ENCODE results near the gene SOX6. TPM values are rescaled to one million over a fixed set of nuclear protein-coding genes. Genes with fewer than 3 reads are reported as not detected.

The SOX6 gene
- total RNA-seq, 1 donor from 2014 or later = 1.4 TPM

GRCh38 chr11:16336721-16337120 lies 19.6 kb downstream of the SOX6 start:
- DNase-seq = no peak
- H3K27me3 Mint-ChIP-seq (ENCODE audit: unreplicated experiment) = no peaks in the 10 kb centered on the region
- no peaks in the 10 kb centered on the region for H3K36me3 Mint-ChIP-seq (ENCODE audit: unreplicated experiment)
- H3K27ac Mint-ChIP-seq (ENCODE audit: unreplicated experiment) = no peak overlapping the region
- no peak overlapping the region for H3K4me3 Mint-ChIP-seq (ENCODE audit: unreplicated experiment)
- TF ChIP-seq CTCF (IDR thresholded peaks at IDR 0.05; ENCODE audit: partially characterized antibody, unreplicated experiment) = no peak
- peaks cover 13% of the 10 kb centered on the region for H3K4me1 Mint-ChIP-seq (ENCODE audit: low read depth, unreplicated experiment)
- no peaks in the 10 kb centered on the region for H3K9me3 Mint-ChIP-seq (ENCODE audit: unreplicated experiment)

- no peaks in the 10 kb centered on the region for H3K27me3 Mint-ChIP-seq (ENCODE audit: unreplicated experiment)
Observed at GRCh38 chr11:16336204-16336603, 20.1 kb downstream of the SOX6 start.

GRCh38 chr11:16335236-16335962 lies 20.9 kb downstream of the SOX6 start:
- no peak for DNase-seq
- no peak for TF ChIP-seq CTCF (IDR thresholded peaks at IDR 0.05; ENCODE audit: partially characterized antibody, unreplicated experiment)
- Mint-ChIP-seq H3K9me3 (ENCODE audit: unreplicated experiment) (no peaks in the 10 kb centered on the region), H3K4me3 (ENCODE audit: unreplicated experiment) (no peak overlapping the region), H3K36me3 (ENCODE audit: unreplicated experiment) (no peaks in the 10 kb centered on the region), H3K4me1 (ENCODE audit: low read depth, unreplicated experiment) (peaks cover 2% of the 10 kb centered on the region), H3K27ac (ENCODE audit: unreplicated experiment) (no peak overlapping the region), H3K27me3 (ENCODE audit: unreplicated experiment) (no peaks in the 10 kb centered on the region)

More at GRCh38 chr11:16336204-16336603, 20.1 kb downstream of the SOX6 start:
- H3K4me3 Mint-ChIP-seq (ENCODE audit: unreplicated experiment) = no peak overlapping the region
- no peak for TF ChIP-seq CTCF (IDR thresholded peaks at IDR 0.05; ENCODE audit: partially characterized antibody, unreplicated experiment)
- no peak overlapping the region for H3K27ac Mint-ChIP-seq (ENCODE audit: unreplicated experiment)
- peaks cover 9% of the 10 kb centered on the region for H3K4me1 Mint-ChIP-seq (ENCODE audit: low read depth, unreplicated experiment)
- no peaks in the 10 kb centered on the region for H3K9me3 Mint-ChIP-seq (ENCODE audit: unreplicated experiment)
- H3K36me3 Mint-ChIP-seq (ENCODE audit: unreplicated experiment) = no peaks in the 10 kb centered on the region
- DNase-seq = no peak

GRCh38 chr11:16326679-16327297 lies 29.6 kb downstream of the SOX6 start:
- no peak for TF ChIP-seq CTCF (IDR thresholded peaks at IDR 0.05; ENCODE audit: partially characterized antibody, unreplicated experiment)
- H3K36me3 Mint-ChIP-seq (ENCODE audit: unreplicated experiment) = no peaks in the 10 kb centered on the region
- H3K9me3 Mint-ChIP-seq (ENCODE audit: unreplicated experiment) = no peaks in the 10 kb centered on the region
- no peak overlapping the region for H3K4me3 Mint-ChIP-seq (ENCODE audit: unreplicated experiment)
- H3K27ac Mint-ChIP-seq (ENCODE audit: unreplicated experiment) = no peak overlapping the region
- peaks cover 2% of the 10 kb centered on the region for H3K27me3 Mint-ChIP-seq (ENCODE audit: unreplicated experiment)
- no peaks in the 10 kb centered on the region for H3K4me1 Mint-ChIP-seq (ENCODE audit: low read depth, unreplicated experiment)
- no peak for DNase-seq

- Mint-ChIP-seq H3K36me3 (ENCODE audit: unreplicated experiment) (no peaks in the 10 kb centered on the region), H3K4me3 (ENCODE audit: unreplicated experiment) (no peak overlapping the region), H3K4me1 (ENCODE audit: low read depth, unreplicated experiment) (no peaks in the 10 kb centered on the region), H3K9me3 (ENCODE audit: unreplicated experiment) (no peaks in the 10 kb centered on the region), H3K27ac (ENCODE audit: unreplicated experiment) (no peak overlapping the region), H3K27me3 (ENCODE audit: unreplicated experiment) (peaks cover 2% of the 10 kb centered on the region)
- DNase-seq = no peak
- TF ChIP-seq CTCF (IDR thresholded peaks at IDR 0.05; ENCODE audit: partially characterized antibody, unreplicated experiment) = no peak
Observed at GRCh38 chr11:16322190-16322589, 34.2 kb downstream of the SOX6 start.
